HG02763 (cell line): ENCODE data around the gene TFPT.

Experiments
- ATAC-seq: cut with Tn5 transposase; IDR thresholded peaks from one replicate; pipeline ENCODE4 v1.9.1; 2021; ENCODE audit warnings: mild to moderate bottlenecking, moderate library complexity; ENCODE audit not compliant: unreplicated experiment

TFPT gene

DNA sequence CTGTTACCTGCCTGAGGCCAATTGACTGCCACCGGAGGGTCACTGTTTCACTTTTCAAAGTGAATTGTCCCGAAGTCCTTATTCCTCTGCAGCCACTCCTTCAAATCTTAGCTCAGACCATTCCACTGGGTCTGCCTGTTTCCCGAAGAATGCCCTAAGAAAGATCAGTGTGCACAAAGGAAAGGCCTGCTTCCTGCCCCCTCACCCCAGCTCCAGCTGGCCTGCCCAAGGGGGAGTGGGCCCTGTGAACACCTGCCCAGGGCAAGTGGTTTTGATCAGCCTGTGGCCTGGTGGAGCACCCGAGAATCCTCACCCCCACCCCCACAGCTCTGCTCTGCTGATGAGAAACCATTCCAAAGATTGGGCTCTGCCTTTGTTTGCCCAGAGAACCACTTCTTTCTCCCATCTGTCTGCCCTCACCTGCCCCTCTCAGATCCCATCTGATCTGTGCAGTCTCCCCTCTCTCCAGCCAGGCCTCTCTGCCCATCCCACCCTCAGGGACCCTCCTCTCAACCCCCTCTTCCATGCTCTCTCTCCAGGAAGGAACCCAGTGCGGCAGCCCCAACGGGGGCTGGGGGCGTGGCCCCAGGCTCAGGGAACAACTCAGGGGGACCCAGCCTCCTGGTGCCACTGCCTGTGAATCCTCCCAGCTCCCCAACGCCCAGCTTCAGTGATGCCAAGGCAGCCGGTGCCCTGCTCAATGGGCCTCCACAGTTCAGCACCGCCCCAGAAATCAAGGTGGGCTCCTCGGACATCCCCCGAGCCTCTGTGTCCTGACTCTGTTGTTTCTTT is 33.8 kb upstream of the TFPT start:
- ATAC-seq, result no peak

DNA sequence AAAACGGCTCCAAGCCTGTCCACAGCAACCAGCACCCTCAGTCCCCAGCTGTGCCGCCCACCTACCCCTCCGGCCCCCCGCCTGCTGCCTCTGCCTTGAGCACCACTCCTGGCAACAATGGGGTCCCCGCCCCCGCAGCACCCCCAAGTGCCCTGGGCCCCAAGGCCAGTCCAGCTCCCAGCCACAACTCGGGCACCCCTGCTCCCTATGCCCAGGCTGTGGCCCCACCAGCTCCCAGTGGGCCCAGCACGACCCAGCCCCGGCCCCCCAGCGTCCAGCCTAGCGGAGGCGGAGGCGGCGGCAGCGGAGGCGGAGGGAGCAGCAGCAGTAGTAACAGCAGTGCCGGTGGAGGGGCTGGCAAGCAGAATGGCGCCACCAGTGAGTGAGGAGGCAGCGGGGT is 32.7 kb upstream of the TFPT start:
- no peak for ATAC-seq

DNA sequence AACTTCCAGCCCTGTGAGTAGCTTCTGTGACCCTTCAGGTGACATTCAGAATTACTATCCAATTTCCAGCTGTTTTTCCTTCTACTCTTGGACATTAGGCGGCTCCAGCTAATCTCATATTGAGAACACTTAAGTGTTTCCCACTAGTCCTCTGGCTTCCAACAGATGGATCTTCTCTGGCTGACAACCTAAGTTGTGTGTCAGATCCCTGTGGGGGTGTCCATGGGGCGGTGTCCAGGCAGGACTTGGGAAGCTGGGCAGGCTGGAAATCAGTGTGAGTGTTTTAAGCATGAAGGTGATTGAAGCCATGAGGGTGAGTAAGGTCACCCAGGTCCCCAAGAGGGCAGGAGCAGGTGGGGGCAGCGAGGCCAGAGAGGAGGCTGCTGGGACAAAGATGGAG is 32.2 kb upstream of the TFPT start:
- ATAC-seq, result no peak

DNA sequence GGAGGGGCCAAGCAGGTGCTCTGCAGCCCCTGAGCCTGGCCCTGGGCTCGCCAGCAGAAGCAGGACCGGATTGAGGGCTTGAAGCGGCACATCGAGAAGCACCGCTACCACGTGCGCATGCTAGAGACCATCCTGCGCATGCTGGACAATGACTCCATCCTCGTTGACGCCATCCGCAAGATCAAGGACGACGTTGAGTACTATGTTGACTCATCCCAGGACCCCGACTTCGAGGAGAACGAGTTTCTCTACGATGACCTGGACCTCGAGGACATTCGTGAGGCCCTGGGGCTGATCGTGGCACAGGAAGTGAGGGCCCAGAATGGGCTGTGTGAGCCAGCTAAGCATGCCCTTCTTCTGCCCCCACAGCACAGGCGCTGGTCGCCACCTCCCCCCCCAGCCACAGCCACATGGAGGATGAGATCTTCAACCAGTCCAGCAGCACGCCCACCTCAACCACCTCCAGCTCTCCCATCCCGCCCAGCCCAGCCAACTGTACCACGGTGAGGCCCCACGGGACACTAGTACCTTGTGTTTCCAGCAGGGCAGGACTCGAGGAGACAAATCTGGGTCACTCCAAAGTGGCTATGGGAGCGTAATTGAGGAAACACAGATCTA is 30.2 kb upstream of the TFPT start:
- no peak for ATAC-seq

DNA sequence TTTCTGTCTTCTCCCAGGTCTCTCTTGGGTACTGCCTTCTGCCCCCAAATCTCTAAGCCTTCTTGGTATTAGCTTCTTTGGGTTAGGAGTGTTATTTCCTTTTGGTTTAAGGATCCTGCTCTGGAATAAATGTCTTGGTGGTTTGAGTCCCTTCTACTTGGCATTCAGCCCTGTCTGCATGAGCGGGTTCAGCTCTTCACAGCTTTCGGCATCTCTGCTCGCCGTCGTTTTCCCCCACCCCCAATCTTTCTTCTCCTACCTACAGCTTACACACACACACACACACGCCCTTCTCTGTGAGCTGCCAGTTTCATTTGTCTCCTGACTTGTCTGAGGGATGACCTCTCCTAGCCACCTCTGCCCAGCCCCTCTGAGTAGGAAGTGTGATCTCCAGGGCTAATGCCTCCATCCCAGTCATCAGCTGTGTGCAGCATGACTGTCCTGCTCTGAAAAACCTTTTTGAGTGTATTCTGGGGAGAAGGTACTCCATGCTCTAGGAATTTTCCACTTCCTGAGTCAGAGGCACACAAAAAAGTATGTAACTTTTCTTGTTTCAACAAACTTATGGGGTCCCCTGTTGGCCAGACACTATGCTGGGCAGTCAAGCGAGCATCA is 26.8 kb upstream of the TFPT start:
- no peak for ATAC-seq

- no peak for ATAC-seq
These were observed 25.9 kb upstream of the TFPT start for GRCh38 chr19:54141356-54141755.

DNA sequence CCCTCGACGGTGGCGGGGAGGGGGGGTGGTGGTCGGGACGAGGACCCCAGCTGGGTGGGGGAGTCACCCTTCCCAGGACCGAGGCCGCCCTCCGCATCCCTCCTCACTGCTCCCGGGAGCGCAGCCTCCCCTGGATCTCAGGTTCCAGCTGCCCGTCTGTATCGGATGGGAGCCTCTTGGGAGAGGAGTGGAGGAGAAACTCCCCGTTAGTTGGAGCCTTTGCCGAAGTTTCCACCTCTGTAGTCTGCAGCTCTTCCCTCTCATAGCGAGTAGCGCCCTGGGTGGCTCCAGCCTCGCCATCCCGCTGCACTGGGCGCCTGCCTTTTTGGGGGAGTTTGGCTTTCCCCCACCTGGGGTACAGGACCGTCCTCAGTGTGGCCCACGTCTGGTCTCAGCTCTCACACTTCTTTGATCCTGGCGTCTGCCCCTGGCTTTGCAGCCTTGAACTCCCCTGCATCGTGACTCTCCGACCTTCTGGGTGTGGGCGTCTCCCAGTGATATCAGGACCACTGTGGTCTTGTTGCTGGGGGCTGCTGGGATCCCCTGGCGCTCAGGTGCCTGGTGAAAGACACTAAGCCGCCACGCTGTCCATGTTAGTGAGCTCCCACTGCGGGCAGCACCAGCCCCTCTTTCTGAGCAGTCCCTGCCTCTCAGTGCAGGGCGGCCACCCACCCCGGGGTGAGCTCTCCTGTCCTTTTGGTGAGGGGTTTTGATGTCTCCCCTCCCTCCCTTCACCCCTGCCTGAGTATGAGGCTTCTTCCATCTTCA is 23.2 kb upstream of the TFPT start:
- ATAC-seq, result no peak

GRCh38 chr19:54137699-54138488 is 22.4 kb upstream of the TFPT start, which contains the start of gene CNOT3:
Gene CNOT3 (plus strand): TSS chr19:54137762. CDS start chr19:54142979, 5,217 bp downstream.
- ATAC-seq, result no peak

DNA sequence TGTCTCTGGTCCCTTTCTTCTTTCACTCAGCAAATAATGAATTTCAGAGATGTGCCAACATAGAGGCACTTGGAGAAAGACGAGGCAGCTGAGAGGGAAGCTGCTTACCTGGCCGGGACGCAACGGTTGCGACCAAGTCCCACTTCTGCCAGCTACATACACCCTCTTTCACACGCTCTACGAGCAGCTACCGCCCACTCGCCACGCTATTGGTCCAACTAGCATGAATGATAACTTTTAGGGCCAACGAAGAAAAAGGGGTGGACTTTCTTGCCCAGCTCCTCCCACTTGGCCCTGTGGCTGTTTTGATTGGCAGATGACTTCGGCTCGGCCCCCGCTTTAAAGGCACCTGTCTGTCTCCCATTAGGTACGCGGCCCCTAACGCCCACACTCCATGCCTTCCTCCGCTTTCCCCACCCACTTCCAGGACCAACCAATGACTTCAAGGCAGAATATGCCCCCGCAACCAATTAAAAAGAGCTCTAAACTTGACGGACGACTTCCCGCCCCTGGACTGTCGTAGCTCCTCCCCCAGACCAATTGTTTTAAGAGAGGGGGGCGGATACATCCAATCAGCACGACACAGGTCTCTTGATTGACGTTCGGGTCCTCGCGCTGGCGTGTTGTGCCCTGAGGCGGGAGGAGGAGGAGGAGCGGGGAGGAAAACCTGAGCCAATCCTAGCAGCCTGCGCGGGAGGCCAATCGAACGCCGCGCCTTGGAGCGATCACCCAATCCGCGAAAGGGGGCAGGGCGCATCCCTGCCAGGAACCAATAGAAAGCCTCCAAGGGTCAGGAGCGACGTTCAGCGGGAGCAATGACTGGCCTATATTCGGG is 21.6 kb upstream of the TFPT start:
- ATAC-seq, result peak; percentile 80

- no peak for ATAC-seq
These were observed 20.8 kb upstream of the TFPT start for GRCh38 chr19:54136086-54136863.

DNA sequence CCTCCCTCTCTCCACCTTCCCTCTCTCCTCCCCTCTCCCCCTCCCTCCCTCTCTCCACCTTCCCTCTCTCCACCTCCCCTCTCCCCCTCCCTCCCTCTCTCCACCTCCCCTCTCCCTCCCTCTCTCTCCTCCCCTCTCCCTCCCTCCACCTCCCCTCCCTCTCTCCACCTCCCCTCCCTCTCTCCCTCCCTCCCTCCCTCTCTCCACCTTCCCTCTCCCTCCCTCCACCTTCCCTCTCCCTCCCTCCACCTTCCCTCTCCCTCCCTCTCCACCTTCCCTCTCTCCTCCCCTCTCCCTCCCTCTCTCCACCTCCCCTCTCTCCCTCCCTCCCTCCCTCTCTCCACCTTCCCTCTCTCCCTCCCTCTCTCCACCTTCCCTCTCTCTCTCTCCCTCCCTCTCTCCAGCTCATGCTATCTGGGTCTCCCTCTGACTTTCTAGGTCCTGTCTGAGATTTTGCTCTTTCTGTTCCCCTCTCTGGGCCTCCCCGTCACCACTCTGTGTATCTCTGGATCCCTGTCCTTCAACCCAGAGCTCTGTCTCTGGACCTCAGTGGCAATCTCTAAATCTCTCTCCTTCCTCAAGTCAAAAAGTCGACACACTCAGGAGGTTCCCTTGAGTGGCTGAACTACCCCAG is 18.6 kb upstream of the TFPT start:
- no peak for ATAC-seq

GRCh38 chr19:54133312-54133956 is 18.0 kb upstream of the TFPT start:
- ATAC-seq, result no peak

DNA sequence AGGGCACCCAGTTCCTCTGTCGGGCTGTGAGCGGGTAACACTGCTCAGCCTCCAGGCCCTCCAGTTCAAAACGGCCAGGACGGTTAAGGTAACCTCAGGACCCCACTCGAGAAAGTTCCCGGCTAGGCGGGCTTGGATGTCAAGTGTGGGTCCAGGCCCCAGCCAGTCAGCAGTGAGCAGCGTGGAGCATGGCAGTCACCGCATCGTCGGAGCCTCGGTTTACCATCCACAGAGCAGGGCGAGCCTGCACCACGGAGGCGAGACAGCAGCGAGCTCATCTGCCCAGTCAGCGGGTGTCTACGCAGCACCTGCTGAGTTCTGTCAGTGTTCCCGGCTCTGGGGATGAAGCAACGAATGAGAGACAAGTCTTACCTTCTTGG is 14.2 kb upstream of the TFPT start:
- ATAC-seq, result no peak

- no peak for ATAC-seq
These were observed 13.5 kb upstream of the TFPT start for GRCh38 chr19:54128796-54129616.

DNA sequence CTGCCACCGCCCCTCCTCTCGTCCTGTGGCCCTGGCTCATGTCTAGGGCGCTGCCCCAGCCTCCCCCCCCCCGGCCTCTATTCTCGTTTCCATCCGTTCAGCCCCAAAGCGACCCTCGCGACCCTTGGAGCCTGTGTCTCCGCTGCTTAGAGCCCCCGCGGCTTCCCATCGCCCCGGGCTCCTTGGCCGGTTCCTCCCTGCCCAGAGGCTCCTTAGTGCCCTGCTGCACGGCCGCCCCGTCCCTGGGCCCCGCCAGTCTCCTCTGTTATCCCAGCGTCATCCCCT is 12.9 kb upstream of the TFPT start:
- no peak for ATAC-seq

- no peak for ATAC-seq
These were observed 12.4 kb upstream of the TFPT start for GRCh38 chr19:54127688-54128440.

DNA sequence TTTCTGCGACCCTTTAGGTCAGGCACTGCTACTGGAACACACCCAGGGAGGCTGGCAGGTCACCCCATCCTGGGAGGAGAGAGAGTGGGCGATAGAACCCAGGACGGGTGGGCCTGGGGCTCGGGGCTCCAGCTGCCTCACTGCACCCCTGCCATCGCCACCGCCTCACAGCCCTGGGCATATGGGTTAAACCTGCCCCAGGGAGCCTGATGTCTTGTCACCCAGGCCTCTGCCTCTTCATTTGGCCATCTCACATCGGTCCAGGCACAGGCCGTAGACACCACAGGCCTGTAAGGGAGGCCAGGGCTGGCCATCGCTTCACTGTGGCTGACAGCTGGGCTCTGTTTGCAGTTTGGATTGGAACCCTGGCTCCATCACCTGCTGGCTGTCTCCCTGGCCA is 10.3 kb upstream of the TFPT start:
- ATAC-seq, result no peak
